Measurements from ENCODE around the gene GAS5.

DNA sequence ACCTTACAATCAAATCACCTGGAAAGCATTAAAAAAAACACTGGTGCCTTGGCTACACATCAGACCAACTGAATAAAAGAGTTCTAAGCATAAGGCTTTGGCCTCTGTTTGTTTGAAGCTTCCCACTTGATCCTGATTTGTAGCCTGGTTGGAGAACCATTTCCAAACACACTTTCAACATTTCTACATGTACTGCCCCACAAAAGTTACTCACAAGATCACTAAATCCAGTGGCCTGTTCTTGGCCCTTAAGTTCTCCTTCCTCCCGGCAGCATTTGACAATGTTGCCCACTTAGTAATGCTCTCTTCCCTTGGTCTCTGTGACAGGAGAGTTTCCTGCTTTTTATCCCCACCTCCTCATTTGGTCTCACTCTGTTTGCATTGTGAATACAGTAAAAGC, 11.8 kb downstream of the GAS5 start:
- TF ChIP-seq EZH2 (IDR thresholded peaks at IDR 0.05; ENCODE audit: low read length, unreplicated experiment): no peak
- TF ChIP-seq, protein P1, sequence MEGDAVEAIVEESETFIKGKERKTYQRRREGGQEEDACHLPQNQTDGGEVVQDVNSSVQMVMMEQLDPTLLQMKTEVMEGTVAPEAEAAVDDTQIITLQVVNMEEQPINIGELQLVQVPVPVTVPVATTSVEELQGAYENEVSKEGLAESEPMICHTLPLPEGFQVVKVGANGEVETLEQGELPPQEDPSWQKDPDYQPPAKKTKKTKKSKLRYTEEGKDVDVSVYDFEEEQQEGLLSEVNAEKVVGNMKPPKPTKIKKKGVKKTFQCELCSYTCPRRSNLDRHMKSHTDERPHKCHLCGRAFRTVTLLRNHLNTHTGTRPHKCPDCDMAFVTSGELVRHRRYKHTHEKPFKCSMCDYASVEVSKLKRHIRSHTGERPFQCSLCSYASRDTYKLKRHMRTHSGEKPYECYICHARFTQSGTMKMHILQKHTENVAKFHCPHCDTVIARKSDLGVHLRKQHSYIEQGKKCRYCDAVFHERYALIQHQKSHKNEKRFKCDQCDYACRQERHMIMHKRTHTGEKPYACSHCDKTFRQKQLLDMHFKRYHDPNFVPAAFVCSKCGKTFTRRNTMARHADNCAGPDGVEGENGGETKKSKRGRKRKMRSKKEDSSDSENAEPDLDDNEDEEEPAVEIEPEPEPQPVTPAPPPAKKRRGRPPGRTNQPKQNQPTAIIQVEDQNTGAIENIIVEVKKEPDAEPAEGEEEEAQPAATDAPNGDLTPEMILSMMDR (conservative IDR thresholded peaks at IDR 0.05; ENCODE audit: low read depth, low read length): no peak
- TF ChIP-seq EZH2phosphoT487 (IDR thresholded peaks at IDR 0.05; ENCODE audit: borderline replicate concordance, low read length): no peak

Data from PC-3 (cell line).